ENCODE measurements around the gene CCDC12.

CCDC12 gene

DNA sequence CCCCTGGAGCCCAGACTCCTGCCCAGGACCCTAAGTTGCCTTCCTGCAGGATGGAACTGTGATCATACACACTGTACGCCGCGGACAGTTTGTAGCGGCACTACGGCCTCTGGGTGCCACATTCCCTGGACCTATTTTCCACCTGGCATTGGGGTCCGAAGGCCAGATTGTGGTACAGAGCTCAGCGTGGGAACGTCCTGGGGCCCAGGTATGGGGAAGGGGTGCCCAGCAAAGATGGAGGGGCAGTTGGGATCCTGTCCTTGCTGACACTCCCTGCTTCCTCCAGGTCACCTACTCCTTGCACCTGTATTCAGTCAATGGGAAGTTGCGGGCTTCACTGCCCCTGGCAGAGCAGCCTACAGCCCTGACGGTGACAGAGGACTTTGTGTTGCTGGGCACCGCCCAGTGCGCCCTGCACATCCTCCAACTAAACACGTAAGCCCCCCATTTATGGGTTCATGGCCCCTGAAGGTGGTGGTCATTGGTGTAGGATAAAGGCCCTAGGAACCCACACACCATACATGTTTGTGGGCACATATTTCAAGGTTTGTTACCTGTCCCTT lies 31.8 kb upstream of the CCDC12 start:
- no peak overlapping the region for H3K4me3 ChIP-seq (ENCODE audit: low read depth in 1 of 2, low read length in 2 of 2)
- peaks cover 16 to 55% of the 10 kb centered on the region in 2 donors for H3K36me3 ChIP-seq (ENCODE audit: control insufficient read depth in 1 of 2, insufficient read depth in 2 of 2, low read length in 2 of 2)
- H3K27me3 ChIP-seq (ENCODE audit: control insufficient read depth in 1 of 2, insufficient read depth in 2 of 2, low read length in 2 of 2) = no peaks in the 10 kb centered on the region
- H3K9ac ChIP-seq (ENCODE audit: low read depth in 1 of 2, low read length in 2 of 2) = no peak overlapping the region
- no peaks in the 10 kb centered on the region for H3K9me3 ChIP-seq (ENCODE audit: control insufficient read depth in 1 of 2, low read length in 2 of 2)
- no peak overlapping the region for H3K27ac ChIP-seq (ENCODE audit: low read depth, low read length)
- no peaks in the 10 kb centered on the region for H3K4me1 ChIP-seq (ENCODE audit: control insufficient read depth in 1 of 2, insufficient read depth in 2 of 2, low read length in 2 of 2)

DNA sequence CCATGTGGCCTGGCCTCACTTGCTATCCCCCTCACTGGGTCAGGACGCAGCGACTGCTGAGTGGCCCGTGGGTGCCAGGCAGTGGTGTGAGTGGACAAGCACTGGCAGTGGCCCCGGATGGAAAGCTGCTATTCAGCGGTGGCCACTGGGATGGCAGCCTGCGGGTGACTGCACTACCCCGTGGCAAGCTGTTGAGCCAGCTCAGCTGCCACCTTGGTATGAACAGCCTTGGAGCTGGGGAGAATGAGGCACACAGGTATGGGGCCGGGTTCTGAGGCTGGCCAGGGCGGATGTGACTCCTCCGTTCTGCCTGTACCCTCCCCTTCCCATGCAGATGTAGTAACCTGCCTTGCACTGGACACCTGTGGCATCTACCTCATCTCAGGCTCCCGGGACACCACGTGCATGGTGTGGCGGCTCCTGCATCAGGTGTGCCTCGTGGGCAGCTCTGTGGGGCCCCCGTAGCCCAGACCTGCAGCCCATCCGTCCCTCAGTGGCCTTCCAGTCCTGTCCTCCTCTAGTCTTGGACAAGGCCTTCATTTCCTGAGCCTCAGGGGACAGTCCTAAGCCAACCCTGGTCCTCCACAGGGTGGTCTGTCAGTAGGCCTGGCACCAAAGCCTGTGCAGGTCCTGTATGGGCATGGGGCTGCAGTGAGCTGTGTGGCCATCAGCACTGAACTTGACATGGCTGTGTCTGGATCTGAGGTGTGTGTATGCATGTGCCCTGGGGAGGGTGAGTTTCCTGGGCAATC lies 31.1 kb upstream of the CCDC12 start:
- H3K36me3 ChIP-seq (ENCODE audit: control insufficient read depth in 1 of 2, insufficient read depth in 2 of 2, low read length in 2 of 2) = peaks cover 21 to 61% of the 10 kb centered on the region in 2 donors
- H3K9me3 ChIP-seq (ENCODE audit: control insufficient read depth in 1 of 2, low read length in 2 of 2) = no peaks in the 10 kb centered on the region

DNA sequence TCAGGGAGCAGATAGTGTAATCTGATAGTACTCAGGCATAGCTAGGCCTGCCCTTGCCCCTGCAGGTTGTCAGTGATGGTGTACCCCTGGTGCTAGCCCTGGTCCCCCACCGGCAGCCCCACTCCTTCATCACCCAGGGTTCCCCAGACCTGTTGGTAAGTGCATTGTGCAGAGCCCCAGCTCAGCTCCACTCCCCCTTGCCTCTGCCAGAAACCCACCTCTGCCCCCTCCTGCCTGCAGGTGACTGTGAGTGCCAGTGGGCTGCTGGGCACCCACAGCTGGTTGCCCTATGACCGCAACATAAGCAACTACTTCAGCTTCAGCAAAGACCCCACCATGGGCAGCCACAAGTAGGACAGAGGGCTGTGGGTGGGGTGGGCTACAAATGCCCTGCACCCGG lies 30.5 kb upstream of the CCDC12 start:
- Histone ChIP-seq H3K9ac (ENCODE audit: low read depth in 1 of 2, low read length in 2 of 2) (no peak overlapping the region), H3K9me3 (ENCODE audit: control insufficient read depth in 1 of 2, low read length in 2 of 2) (no peaks in the 10 kb centered on the region), H3K4me3 (ENCODE audit: low read depth in 1 of 2, low read length in 2 of 2) (no peak overlapping the region), H3K27me3 (ENCODE audit: control insufficient read depth in 1 of 2, insufficient read depth in 2 of 2, low read length in 2 of 2) (no peaks in the 10 kb centered on the region), H3K36me3 (ENCODE audit: control insufficient read depth in 1 of 2, insufficient read depth in 2 of 2, low read length in 2 of 2) (peaks cover 27 to 68% of the 10 kb centered on the region in 2 donors), H3K4me1 (ENCODE audit: control insufficient read depth in 1 of 2, insufficient read depth in 2 of 2, low read length in 2 of 2) (no peaks in the 10 kb centered on the region), H3K27ac (ENCODE audit: low read depth, low read length) (no peak overlapping the region)

More for the DNA sequence above, 31.1 kb upstream of the CCDC12 start:
- H3K4me3 ChIP-seq (ENCODE audit: low read depth in 1 of 2, low read length in 2 of 2) = no peak overlapping the region
- no peak overlapping the region for H3K9ac ChIP-seq (ENCODE audit: low read depth in 1 of 2, low read length in 2 of 2)
- no peaks in the 10 kb centered on the region for H3K27me3 ChIP-seq (ENCODE audit: control insufficient read depth in 1 of 2, insufficient read depth in 2 of 2, low read length in 2 of 2)
- H3K27ac ChIP-seq (ENCODE audit: low read depth, low read length) = no peak overlapping the region
- no peaks in the 10 kb centered on the region for H3K4me1 ChIP-seq (ENCODE audit: control insufficient read depth in 1 of 2, insufficient read depth in 2 of 2, low read length in 2 of 2)

DNA sequence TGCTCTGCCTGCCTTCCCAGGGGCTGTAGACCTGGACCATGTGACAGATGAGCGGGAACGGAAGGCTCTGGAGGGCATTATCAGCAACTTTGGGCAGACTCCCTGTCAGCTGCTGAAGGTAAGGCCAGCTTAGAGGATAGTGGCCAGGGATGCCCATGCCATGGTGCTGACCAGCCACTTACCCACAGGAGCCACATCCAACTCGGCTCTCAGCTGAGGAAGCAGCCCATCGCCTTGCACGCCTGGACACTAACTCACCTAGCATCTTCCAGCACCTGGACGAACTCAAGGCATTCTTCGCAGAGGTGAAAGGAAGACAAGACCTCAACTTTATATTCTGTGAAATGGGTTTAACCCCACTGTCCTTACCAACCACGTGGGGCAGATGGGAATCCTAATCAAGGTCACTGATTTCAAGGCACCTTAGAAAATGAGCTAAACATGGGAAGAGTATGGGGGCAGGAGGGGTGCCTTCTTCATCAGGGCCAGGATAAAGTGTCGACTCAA lies 29.7 kb upstream of the CCDC12 start:
- Histone ChIP-seq H3K4me3 (ENCODE audit: low read depth in 1 of 2, low read length in 2 of 2) (no peak overlapping the region), H3K9ac (ENCODE audit: low read depth in 1 of 2, low read length in 2 of 2) (no peak overlapping the region), H3K36me3 (ENCODE audit: control insufficient read depth in 1 of 2, insufficient read depth in 2 of 2, low read length in 2 of 2) (peaks cover 33 to 76% of the 10 kb centered on the region in 2 donors), H3K27ac (ENCODE audit: low read depth, low read length) (no peak overlapping the region), H3K9me3 (ENCODE audit: control insufficient read depth in 1 of 2, low read length in 2 of 2) (no peaks in the 10 kb centered on the region), H3K27me3 (ENCODE audit: control insufficient read depth in 1 of 2, insufficient read depth in 2 of 2, low read length in 2 of 2) (no peaks in the 10 kb centered on the region), H3K4me1 (ENCODE audit: control insufficient read depth in 1 of 2, insufficient read depth in 2 of 2, low read length in 2 of 2) (no peaks in the 10 kb centered on the region)

DNA sequence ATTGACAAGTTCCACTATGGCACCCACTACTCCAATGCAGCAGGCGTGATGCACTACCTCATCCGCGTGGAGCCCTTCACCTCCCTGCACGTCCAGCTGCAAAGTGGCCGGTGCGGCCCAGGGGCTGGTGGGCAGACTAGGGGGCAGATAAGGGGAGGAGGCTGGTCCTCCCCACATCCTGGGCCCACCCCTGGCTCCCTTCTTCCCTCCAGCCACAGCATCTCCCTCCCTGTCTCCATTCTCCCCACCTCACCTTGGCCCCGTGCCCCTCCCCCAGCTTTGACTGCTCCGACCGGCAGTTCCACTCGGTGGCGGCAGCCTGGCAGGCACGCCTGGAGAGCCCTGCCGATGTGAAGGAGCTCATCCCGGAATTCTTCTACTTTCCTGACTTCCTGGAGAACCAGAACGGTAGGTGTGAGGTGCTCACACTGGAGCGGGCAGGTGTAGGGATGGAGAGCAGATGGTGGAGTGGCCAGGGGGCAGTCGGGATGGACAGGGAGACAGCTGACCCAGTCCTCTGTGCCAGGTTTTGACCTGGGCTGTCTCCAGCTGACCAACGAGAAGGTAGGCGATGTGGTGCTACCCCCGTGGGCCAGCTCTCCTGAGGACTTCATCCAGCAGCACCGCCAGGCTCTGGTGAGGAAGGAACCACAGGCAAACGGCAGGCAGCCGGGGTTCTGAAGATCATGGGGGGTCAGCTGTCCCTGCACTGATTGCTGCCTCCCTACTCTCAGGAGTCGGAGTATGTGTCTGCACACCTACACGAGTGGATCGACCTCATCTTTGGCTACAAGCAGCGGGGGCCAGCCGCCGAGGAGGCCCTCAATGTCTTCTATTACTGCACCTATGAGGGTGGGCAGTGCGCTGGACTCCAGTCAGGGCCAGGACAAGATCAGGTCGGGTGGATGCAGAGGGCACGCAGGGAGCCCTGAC lies 28.9 kb upstream of the CCDC12 start:
- Histone ChIP-seq H3K27me3 (ENCODE audit: control insufficient read depth in 1 of 2, insufficient read depth in 2 of 2, low read length in 2 of 2) (no peaks in the 10 kb centered on the region), H3K4me1 (ENCODE audit: control insufficient read depth in 1 of 2, insufficient read depth in 2 of 2, low read length in 2 of 2) (no peaks in the 10 kb centered on the region), H3K9ac (ENCODE audit: low read depth in 1 of 2, low read length in 2 of 2) (no peak overlapping the region), H3K4me3 (ENCODE audit: low read depth in 1 of 2, low read length in 2 of 2) (no peak overlapping the region), H3K9me3 (ENCODE audit: control insufficient read depth in 1 of 2, low read length in 2 of 2) (no peaks in the 10 kb centered on the region), H3K27ac (ENCODE audit: low read depth, low read length) (no peak overlapping the region), H3K36me3 (ENCODE audit: control insufficient read depth in 1 of 2, insufficient read depth in 2 of 2, low read length in 2 of 2) (peaks cover 38 to 83% of the 10 kb centered on the region in 2 donors)

DNA sequence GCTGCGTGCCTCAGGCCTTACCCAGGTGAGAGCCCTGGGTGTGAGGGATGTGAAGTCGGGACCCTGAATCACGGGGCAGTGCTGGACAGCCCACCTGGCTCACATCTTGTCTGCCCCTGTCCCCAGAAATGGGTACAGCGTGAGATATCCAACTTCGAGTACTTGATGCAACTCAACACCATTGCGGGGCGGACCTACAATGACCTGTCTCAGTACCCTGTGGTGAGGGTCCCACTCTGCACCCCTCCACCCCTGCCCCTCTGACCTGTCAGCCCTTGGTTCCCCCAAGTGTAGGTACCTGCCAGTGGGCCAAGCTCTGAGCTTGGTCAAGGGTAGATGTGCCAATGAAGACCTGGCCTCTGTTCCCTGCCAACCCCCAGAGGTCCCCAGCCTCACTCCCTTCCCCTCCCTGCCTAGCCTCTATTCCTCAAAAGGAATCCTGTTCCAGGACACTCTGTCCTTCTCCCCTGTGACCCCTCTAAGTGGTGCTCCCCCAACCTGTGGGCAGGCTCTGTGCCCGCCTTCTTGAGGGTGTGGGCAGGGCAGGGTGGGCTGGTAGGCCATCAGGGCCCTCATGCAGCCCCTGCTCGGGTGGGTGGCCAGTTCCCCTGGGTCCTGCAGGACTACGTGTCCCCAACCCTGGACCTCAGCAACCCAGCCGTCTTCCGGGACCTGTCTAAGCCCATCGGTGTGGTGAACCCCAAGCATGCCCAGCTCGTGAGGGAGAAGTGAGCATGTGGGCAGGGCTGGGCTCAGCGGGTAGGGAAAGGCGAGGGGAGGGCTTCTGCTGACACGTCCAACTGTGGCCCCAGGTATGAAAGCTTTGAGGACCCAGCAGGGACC lies 28.0 kb upstream of the CCDC12 start:
- Histone ChIP-seq H3K9ac (ENCODE audit: low read depth in 1 of 2, low read length in 2 of 2) (no peak overlapping the region), H3K36me3 (ENCODE audit: control insufficient read depth in 1 of 2, insufficient read depth in 2 of 2, low read length in 2 of 2) (peaks cover 45 to 90% of the 10 kb centered on the region in 2 donors)

DNA sequence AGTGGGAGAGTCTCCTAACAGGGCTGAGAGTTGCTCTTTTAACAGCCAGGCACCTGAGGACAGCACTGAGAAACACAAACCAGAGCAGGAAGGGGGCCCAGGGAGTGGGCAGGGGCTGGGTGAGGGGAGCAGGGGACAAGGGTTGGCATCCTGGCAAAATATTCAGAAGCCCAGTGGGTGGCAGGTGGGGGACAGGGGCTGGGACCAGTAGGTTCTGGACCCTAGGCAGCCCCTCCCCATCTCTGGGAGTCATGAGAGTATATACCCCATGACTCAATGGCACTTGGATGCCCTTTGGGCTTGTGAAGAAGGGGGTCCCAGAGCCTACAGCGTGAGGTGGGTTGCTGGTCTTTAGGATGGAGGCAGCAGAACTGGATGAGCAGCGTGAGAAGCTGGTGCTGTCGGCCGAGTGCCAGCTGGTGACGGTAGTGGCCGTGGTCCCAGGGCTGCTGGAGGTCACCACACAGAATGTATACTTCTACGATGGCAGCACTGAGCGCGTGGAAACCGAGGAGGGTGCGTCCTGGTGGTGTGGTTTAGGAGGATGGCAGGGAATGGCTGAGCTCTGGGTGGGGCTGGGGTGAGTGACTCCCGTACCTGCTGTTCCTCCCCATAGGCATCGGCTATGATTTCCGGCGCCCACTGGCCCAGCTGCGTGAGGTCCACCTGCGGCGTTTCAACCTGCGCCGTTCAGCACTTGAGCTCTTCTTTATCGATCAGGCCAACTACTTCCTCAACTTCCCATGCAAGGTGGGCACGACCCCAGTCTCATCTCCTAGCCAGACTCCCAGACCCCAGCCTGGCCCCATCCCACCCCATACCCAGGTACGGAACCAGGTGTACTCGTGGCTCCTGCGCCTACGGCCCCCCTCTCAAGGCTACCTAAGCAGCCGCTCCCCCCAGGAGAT lies 27.2 kb upstream of the CCDC12 start:
- H3K27me3 ChIP-seq (ENCODE audit: control insufficient read depth in 1 of 2, insufficient read depth in 2 of 2, low read length in 2 of 2) = no peaks in the 10 kb centered on the region
- H3K4me3 ChIP-seq (ENCODE audit: low read depth in 1 of 2, low read length in 2 of 2) = no peak overlapping the region
- H3K9ac ChIP-seq (ENCODE audit: low read depth in 1 of 2, low read length in 2 of 2) = no peak overlapping the region
- no peaks in the 10 kb centered on the region for H3K4me1 ChIP-seq (ENCODE audit: control insufficient read depth in 1 of 2, insufficient read depth in 2 of 2, low read length in 2 of 2)
- H3K27ac ChIP-seq (ENCODE audit: low read depth, low read length) = no peak overlapping the region
- H3K36me3 ChIP-seq (ENCODE audit: control insufficient read depth in 1 of 2, insufficient read depth in 2 of 2, low read length in 2 of 2) = peaks cover 53 to 96% of the 10 kb centered on the region in 2 donors
- H3K9me3 ChIP-seq (ENCODE audit: control insufficient read depth in 1 of 2, low read length in 2 of 2) = no peaks in the 10 kb centered on the region

More for the DNA sequence above, 28.0 kb upstream of the CCDC12 start:
- Histone ChIP-seq H3K4me1 (ENCODE audit: control insufficient read depth in 1 of 2, insufficient read depth in 2 of 2, low read length in 2 of 2) (no peaks in the 10 kb centered on the region), H3K27me3 (ENCODE audit: control insufficient read depth in 1 of 2, insufficient read depth in 2 of 2, low read length in 2 of 2) (no peaks in the 10 kb centered on the region), H3K27ac (ENCODE audit: low read depth, low read length) (no peak overlapping the region), H3K4me3 (ENCODE audit: low read depth in 1 of 2, low read length in 2 of 2) (no peak overlapping the region), H3K9me3 (ENCODE audit: control insufficient read depth in 1 of 2, low read length in 2 of 2) (no peaks in the 10 kb centered on the region)

DNA sequence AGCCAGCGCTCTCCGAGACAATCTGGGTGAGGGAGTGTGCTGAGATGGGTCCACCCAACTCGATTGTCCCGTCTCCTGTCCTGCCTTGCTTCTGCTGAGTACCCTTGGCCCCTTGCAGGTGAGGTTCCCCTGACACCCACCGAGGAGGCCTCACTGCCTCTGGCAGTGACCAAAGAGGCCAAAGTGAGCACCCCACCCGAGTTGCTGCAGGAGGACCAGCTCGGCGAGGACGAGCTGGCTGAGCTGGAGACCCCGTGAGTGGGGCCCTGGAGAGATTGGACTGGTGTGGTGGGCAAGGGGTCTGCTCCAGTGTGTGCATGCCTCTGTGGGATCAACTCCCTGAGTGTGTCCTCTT lies 26.5 kb upstream of the CCDC12 start:
- Histone ChIP-seq H3K9me3 (ENCODE audit: control insufficient read depth in 1 of 2, low read length in 2 of 2) (no peaks in the 10 kb centered on the region), H3K27me3 (ENCODE audit: control insufficient read depth in 1 of 2, insufficient read depth in 2 of 2, low read length in 2 of 2) (no peaks in the 10 kb centered on the region), H3K4me3 (ENCODE audit: low read depth in 1 of 2, low read length in 2 of 2) (no peak overlapping the region), H3K27ac (ENCODE audit: low read depth, low read length) (no peak overlapping the region), H3K9ac (ENCODE audit: low read depth in 1 of 2, low read length in 2 of 2) (no peak overlapping the region), H3K4me1 (ENCODE audit: control insufficient read depth in 1 of 2, insufficient read depth in 2 of 2, low read length in 2 of 2) (peaks cover 4% of the 10 kb centered on the region in 2 donors), H3K36me3 (ENCODE audit: control insufficient read depth in 1 of 2, insufficient read depth in 2 of 2, low read length in 2 of 2) (peaks cover 49 to 94% of the 10 kb centered on the region in 2 donors)

Measured in duodenal mucosa (tissue), 2 donors.